ENCODE data around the gene GALNTL6.

The GALNTL6 gene

GRCh38 chr4:171812665-171813525, at the start of gene GALNTL6:
Gene GALNTL6 (plus strand): TSS chr4:171813404.
- DNase-seq, result peak in 2 of 3 experiments; percentile 73

DNA sequence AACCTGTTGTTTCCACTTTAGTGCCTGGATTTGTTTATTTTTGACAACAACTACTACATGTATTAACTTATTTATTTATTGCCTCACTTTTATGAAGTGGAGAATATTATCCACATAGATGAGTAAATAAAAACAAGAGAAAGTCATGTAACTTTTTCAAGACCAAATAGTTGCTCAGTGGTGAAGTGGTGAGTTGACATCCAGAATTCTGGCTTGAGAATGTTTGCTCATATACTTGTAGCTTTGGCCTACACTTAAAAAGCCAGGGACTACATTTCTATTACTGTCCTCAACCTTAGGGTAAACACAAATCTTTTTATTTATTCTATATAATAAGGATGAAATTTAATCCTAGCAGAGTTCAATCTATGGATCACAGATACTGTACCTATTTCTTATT, 47.7 kb upstream of the GALNTL6 start:
- no peak for DNase-seq

DNA sequence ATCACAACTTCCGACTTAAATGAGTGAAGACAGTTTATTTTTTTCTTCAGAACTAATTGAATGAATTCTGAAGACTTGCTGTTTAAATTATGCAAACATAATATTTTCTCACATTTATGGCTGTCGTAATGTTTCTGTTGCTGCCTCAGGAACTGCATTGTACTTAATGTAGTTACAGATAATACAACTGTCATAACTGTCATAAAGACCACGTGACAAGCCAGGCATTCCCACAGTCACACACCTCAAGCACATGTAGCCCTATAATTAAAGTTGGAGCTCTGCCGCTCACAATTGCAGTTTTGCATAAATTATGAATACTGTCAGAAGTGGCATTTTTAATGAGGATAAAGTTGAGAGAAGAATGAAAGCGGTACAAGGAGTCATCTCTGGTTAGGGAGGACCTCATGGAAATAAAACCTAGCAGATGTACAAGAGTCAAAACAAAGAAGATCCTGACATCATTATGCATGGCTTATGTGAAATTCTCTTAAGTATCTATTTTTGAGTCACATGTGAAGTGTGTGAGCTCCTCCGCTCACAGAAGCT, 38.5 kb upstream of the GALNTL6 start:
- DNase-seq, result peak in 1 of 3 experiments; percentile 10

- no peak for DNase-seq
These were observed 33.9 kb upstream of the GALNTL6 start for GRCh38 chr4:171779301-171779700.

GRCh38 chr4:171785388-171785787, 27.8 kb upstream of the GALNTL6 start:
- peak in 1 of 3 experiments; percentile 43 for DNase-seq

DNA sequence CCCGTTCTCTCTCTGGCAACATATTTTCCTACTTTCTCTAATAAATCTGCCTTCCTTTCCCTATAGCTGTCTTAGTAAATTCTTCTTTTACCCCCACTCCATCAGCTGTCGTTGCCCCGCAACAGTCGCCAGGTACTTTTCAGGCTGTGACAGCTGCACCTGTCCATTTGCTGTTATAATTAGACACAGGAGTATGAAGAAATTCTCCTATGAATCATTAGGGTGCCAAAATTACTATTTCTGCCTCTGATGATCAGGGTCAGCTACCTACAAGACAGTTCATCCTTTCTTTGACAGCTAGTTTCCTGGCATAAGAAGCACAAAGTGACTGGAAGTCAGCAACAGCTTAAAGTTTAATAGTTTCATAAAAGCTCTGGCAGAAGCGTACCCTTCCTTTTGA, 19.5 kb upstream of the GALNTL6 start:
- peak in 2 of 3 experiments; percentile 55 to 79 for DNase-seq

DNA sequence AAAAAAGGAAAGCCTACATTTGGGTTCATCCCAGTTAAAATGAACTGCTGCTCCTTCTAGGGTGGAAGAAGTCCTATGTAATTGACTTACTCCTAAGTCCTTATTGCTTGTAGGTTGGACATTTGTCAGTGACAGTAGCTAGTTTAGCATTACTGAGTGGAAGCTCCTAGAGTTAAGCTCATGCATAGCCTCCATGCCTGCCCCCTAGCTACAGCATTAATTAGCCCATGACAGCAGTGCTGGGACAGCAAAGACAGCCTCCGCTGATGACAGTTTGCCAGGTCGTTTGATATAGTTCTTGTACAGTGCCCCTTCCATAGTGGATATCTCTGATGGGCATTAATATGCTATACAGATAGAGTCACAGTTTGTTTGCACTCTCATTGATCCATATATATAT, 18.7 kb upstream of the GALNTL6 start:
- peak in 1 of 3 experiments; percentile 14 for DNase-seq

- DNase-seq, result no peak
These were observed 3.4 kb upstream of the GALNTL6 start for GRCh38 chr4:171809854-171810253.

GRCh38 chr4:171812333-171812664, 905 bp upstream of the GALNTL6 start:
- peak in 1 of 3 experiments; percentile 60 for DNase-seq

DNA sequence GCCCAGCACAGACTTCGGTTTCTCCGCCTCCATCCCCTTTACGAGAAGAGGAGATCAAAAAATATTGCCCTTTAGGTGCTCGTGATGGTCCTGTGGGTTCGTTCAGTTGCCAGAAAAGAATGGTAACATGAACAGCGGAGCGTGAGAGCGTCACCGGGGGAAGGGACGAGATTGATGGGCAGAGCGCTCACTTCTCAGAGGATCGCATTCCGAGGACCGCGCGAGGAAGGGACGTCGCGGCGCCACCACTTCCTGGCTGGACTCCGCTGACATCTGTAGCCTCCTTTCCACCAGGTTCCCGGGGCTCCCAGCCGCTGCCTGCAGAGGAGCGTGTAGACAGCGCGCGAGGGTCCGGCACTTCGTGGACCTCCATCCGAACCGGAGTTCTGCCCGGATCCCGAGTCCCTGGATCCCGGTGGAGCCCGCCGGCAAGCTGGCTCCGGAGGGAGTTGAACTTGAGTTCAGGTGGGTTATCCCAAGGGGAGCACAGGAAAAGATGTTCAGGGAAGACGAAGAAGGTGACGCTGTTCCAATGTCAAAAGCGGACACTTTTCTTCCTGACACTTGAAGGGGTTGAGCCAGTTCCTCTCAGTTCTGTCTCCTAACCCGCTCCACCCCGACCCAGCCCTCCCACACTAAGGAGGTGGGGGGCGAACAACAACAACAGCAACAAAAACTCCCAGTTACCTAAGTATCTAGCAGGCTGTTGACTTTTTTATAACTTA, 484 bp downstream of the GALNTL6 start:
- peak in 1 of 3 experiments; percentile 73 for DNase-seq

DNA sequence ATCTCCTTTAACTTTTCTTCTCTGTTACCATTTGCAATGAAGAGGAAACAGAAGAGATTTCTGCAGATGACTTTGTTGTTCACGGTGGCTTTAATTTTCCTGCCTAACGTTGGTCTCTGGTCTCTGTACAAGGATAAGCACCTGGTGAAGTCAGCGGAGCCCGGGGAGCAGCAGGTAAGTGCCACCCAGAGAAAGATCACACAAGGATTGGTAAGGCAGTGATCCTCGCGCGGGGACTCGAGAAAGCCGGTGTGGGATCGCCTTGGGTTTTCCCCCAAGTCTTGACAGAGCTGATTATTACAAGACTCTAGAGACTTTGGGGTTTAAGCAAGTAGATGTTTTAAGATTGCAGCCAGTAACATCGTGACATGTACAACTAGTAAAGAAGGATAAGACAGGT, 1.3 kb downstream of the GALNTL6 start:
- no peak for DNase-seq

- no peak for DNase-seq
These were observed 3.8 kb downstream of the GALNTL6 start for GRCh38 chr4:171817026-171817425.

DNA sequence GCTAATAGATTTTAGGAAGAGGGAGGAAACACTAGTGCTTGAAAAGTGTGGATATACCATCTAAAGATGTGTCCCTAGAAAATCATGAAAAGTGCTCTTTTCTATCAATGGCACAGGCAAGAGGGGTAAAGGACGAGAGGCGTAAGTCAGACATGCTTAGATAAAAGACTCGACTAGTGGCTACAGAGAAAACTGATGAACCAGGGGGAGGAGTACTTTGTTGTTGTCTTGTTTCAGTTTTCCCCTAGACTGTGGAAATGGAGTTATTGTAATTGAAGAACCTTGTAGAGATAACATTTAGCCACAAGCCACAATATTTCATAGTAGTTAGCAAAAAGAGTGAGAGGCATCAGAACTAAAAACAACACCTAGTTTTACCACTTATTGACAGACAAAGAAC, 21.4 kb downstream of the GALNTL6 start:
- DNase-seq, result no peak

DNA sequence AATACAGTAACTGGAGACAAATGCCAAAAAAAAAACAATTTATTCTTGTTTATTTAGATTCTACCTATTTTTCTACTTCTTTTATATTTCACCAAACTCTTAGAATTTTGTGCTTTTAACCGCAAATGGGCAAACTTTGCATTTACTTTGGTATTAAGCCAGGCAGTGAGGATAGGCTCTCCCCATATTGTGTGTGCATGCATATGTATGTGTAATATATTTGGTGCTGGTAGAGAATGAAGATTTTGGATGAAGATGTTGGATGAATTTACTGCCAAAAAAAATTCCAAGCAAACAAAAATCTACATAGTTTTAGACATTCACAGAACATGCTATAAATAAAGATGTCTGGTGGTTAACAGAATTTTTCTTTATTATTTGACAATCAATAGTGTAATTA, 30.3 kb downstream of the GALNTL6 start:
- DNase-seq, result no peak

GRCh38 chr4:171846232-171846631, 33.0 kb downstream of the GALNTL6 start:
- peak; percentile 43 to 80 (median 61) for DNase-seq

DNA sequence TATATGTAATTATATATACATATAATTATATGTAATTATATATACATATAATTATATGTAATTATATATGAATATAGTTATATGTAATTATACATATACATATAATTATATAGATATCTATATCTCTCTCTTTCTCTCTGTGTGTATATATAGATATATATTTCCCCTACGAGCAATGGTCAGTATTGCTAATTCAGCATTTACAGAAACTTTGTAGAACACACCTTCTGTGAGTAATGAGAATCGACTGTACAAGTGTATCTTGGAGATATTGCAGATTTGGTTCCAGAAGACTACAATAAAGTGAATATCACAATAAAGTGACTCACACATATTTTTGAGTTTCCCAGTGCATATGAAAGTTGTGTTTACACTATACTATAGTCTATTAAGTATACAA, 33.7 kb downstream of the GALNTL6 start:
- DNase-seq, result peak in 1 of 3 experiments; percentile 30

DNA sequence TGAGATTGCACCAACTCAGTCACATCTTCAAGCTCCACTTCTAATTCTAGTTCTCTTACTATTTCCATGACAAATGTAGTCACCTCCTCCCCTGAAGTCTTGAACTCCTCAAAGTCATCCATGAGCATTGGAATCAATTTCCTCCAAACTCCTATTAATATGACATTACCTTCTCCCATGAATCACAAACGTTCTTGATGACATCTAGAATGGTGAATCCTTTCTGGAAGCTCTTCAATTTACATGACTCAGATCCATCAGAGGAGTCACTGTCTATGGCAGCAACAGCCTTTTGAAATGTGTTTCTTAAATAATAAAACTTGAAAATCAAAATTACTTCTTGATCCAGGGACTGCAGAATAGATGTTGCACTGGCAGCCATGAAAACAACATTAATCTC, 34.5 kb downstream of the GALNTL6 start:
- DNase-seq, result no peak

DNA sequence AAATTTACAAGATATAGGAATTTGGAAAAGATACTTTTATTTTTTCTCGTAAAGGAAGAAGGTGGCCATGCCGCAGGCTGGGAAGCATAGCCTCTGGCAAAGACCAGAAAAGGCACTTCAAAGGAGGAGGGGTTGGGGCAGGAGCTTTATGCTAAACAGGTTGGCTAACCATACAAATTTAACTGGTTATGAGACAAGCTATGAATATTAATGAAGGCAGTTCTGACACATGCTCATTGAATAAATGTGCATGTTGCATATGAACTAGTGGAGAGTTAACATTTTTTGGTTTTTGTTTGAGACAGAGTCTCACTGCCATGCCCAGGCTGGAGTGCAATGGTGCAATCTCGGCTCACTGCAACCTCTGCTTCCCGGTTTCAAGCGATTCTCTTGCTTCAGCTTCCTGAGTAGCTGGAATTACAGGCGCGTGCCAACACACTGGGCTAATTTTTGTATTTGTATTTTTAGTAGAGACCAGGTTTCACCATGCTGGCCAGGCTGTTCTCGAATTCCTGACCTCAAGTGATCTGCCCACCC, 36.5 kb downstream of the GALNTL6 start:
- DNase-seq, result no peak

DNA sequence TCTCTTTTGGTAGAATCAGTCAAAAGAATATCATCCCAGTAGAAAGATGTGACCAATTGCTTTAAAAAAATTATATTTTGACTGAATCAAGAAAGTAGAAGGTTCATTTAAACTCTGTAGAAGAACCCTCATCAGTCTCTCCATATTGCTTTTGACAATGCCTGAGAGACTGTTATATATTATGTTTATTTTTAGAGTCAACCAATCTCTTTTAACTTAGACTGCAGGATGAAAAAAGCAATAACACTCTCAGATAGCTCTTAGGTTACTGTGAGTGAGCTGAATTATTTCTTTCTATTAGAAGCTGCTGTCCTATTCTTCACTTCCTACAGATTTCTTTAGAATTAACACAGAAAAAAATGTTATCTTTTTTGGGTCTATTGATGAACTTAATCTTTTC, 38.1 kb downstream of the GALNTL6 start:
- DNase-seq, result no peak

DNA sequence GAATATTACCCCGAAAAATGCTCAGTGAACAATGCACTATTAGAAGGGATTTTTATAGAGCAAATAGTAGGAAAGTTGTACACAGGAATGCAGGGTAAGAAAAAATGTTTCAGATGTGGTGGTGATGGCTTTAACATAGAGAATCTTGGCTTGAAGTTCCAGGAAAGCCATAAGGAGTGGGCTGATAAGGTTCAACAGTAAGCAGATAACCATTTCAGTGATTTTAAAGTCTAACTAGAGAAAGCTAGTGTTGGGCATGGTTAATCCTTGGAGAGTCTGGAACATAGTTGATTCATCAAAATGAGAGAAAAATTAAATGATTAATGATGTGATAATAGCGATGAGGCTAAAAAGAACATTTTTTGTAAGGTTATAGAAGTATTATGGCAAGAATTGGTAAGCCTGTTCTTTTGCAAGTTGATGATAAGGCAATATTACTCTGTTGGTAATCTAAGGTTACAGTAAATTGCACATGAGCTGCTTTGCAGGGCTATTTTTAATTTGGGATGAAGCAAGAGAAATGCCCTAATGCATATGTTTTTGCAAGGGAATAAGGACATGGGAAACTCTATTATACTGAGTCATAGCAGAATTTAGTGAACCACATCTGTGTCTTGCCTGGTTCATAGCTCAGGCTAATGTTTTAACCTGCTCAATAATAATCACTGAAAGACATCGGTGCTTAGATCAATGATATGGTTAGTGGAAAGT, 44.3 kb downstream of the GALNTL6 start:
- DNase-seq, result no peak

GRCh38 chr4:171875291-171875690, 62.1 kb downstream of the GALNTL6 start:
- DNase-seq, result no peak

DNA sequence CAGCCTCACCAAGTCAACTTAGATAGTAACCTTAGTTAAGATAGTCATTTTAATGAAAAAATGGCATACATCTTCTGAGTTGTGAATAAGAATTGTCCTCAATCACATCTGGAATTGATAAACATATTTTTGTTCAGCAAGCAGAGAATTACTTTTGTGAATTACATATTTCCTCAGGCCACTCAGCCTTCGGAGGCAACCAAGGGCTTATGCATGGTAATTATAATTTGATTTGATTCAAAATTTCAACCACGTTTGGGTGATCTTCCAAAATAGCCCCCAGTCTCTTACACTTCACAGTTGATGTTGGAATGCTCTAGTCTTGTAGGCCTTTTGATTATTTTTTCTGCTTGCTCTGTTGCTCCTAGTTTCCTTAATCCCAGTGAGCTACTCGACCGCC, 63.4 kb downstream of the GALNTL6 start:
- DNase-seq, result no peak

DNA sequence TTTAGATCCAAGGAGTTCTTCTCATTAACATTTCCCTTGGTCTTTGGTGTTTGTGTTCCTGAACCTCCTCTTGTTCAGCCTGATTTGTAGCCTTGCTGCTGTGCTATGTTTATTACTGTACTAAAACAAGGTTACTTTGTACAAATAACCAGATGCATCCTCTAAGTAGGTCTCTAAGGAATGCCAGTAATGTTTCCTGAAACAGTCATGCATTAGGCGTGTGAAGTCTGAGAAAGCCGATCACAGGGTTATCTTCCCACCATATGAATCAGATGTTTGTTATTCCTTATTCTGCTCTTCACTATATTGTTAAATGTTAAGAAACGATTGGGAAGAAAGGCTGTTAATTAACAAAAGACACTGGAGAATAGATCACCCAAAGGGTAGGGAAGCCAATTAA, 66.9 kb downstream of the GALNTL6 start:
- no peak for DNase-seq
